PC-3 (cell line): Measurements from ENCODE around the gene KANSL3. TPM values are rescaled to one million over a fixed set of nuclear protein-coding genes. Genes with fewer than 3 reads are reported as not detected.

ENCODE experiments used
- ATAC-seq: fragments of 200-7000 bp; cut with Tn5 transposase; 2 replicates; pipeline ENCODE4 v1.9.1; 2020; ENCODE audit warnings: mild to moderate bottlenecking, moderate library complexity
- BruUV-seq: library from RNA; stranded (reverse); fragments of 400-500 nt; replicated peaks from 2 replicates; lab custom pipeline; 2021; lab: Mats Ljungman, UMichigan
- CTCF ChIA-PET: fragments of 300-600 bp; sonication (Branson Sonifier 250); formaldehyde crosslinking; loops from one replicate; lab custom pipeline; 2022; ENCODE audit warnings: antibody characterized with exemption; lab: Charles Lee
- POLR2A ChIA-PET: fragments of 300-600 bp; sonication (Branson Sonifier 250); formaldehyde crosslinking; loops from one replicate; lab custom pipeline; 2022; ENCODE audit warnings: antibody characterized with exemption; ENCODE audit not compliant: unreplicated experiment; lab: Charles Lee
- DNase-seq: peaks from one replicate; pipeline ENCODE4 v3.0.0-alpha.2; 2015
- H2AFZ ChIP-seq: fragments of 300-600 bp; sonication (generic); 2 replicates; pipeline ENCODE4 v1.6.0; 2016; ENCODE audit warnings: antibody characterized with exemption, low read length
- H3F3A ChIP-seq: fragments of 300-600 bp; sonication (generic); one replicate; pipeline ENCODE4 v1.6.0; 2017; ENCODE audit warnings: antibody characterized with exemption, low read length, control low read depth, mild to moderate bottlenecking; ENCODE audit not compliant: unreplicated experiment
- H3K27ac ChIP-seq: fragments of 300-600 bp; sonication (generic); 2 replicates; pipeline ENCODE4 v1.5.1; 2016; ENCODE audit warnings: mild to moderate bottlenecking, low read length
- H3K27me3 ChIP-seq: fragments of 300-600 bp; sonication (generic); 2 replicates; pipeline ENCODE4 v1.6.1; 2016; ENCODE audit warnings: low read length, mixed read lengths
- H3K36me3 ChIP-seq: fragments of 300-600 bp; sonication (generic); 2 replicates; pipeline ENCODE4 v1.6.1; 2016; ENCODE audit warnings: low read depth, mixed run types, low read length, mixed read lengths
- H3K4me1 ChIP-seq: fragments of 300-600 bp; sonication (generic); 2 replicates; pipeline ENCODE4 v1.5.1; 2016; ENCODE audit warnings: low read length; ENCODE audit not compliant: insufficient read depth
- H3K4me2 ChIP-seq: fragments of 300-600 bp; sonication (generic); 2 replicates; pipeline ENCODE4 v1.6.0; 2016; ENCODE audit warnings: low read length
- H3K4me3 ChIP-seq: fragments of 300-600 bp; sonication (generic); 2 replicates; pipeline ENCODE4 v1.5.1; 2016; ENCODE audit warnings: mild to moderate bottlenecking, low read length, mixed read lengths
- H3K79me2 ChIP-seq: fragments of 300-600 bp; sonication (generic); 2 replicates; pipeline ENCODE4 v1.6.1; 2017; ENCODE audit warnings: low read length, mixed read lengths
- H3K9ac ChIP-seq: fragments of 300-600 bp; sonication (generic); 2 replicates; pipeline ENCODE4 v1.6.0; 2016; ENCODE audit warnings: mild to moderate bottlenecking, low read length
- H3K9me2 ChIP-seq: fragments of 300-600 bp; sonication (generic); replicated peaks from 2 replicates; pipeline ENCODE4 v1.6.1; 2016; ENCODE audit warnings: mixed run types, low read length, mixed read lengths
- H3K9me3 ChIP-seq: fragments of 300-600 bp; sonication (generic); 2 replicates; pipeline ENCODE4 v1.6.1; 2016; ENCODE audit warnings: low read length, mixed read lengths
- H4K20me1 ChIP-seq: fragments of 300-600 bp; sonication (generic); 2 replicates; pipeline ENCODE4 v1.6.1; 2016; ENCODE audit warnings: low read length, mixed read lengths
- EZH2 ChIP-seq: fragments of 300-600 bp; sonication (generic); IDR thresholded peaks from one replicate; pipeline ENCODE4 v1.6.1; 2017; ENCODE audit warnings: antibody characterized with exemption, mild to moderate bottlenecking, low read length; ENCODE audit not compliant: unreplicated experiment
- EZH2phosphoT487 ChIP-seq: fragments of 300-600 bp; sonication (generic); IDR thresholded peaks from 2 replicates; pipeline ENCODE4 v1.6.1; 2018; ENCODE audit warnings: mild to moderate bottlenecking, antibody characterized with exemption, low read length, borderline replicate concordance
- intact Hi-C: fragments of 100-400 bp; cut with micrococcal nuclease; formaldehyde crosslinking; loops from 2 replicates; pipeline ENCODE4 v1.9.0; 2023
- total RNA-seq: library from RNA; depleted of rRNA; stranded (reverse); fragments of >200 nt; gene quantifications from 2 replicates; pipeline ENCODE4 v1.2.3, GENCODE V29; 2014
- TF ChIP-seq, protein P1 (sequence below): fragments of 300-600 bp; sonication (generic); conservative IDR thresholded peaks from 2 replicates; pipeline ENCODE4 v1.5.1; 2017; ENCODE audit warnings: antibody characterized with exemption, low read depth, mild to moderate bottlenecking, low read length

KANSL3 gene
- total RNA-seq, 1 experiment from 2014 or later, result 30.6 TPM

DNA sequence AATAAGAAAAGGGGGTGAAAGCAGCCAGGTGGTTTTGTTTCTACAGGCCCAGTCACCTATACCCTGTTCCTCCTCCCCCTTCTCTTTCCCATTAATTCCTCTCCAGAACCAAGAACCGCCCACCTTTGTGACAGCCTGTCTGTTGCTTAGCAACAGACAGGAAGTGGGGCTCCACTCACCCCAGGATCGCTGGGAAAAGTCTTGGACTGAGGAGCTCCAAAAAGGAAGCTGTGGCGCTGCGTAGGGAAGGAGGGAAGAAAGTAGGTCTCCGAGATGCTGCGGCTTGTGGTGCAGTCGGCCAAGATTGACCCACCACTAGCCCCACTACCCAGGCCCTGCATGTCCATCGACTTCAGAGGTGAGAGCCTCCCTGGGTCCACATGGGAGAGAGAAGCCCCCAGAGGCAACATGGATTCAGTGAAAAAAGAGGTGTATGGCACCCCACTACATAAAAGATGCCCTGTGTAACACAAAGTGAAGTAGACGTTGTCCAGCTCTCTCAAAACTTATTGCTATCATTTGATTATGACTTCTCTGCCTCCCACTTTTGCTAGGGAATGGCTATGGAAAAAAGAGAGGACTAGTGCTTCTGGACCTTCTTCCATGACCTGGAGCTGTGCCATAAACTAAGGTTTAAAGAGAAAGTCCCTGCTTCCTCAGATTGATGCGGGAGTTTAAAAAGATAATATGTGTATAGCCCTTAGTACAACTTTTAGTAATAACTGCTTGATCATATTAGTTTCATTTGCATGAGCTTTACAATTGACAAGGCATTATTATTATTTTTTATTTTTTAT is 4.7 kb upstream of the KANSL3 start, which contains the start of gene FER1L5:
FER1L5 (plus strand) TSS at position 201 of the 797 bp plus-strand sequence; CDS start at position 274, 73 bp downstream.
- no peaks in the 10 kb centered on the region for H3K9me3 ChIP-seq
- no peak within 1 kb of the TSS for H3K4me2 ChIP-seq
- H3K27ac ChIP-seq, result no peak within 1 kb of the TSS
- no peak within 1 kb of the TSS for H3K9ac ChIP-seq
- H3K36me3 ChIP-seq, result no peaks in the 10 kb centered on the region
- no peaks in the 10 kb centered on the region for H3F3A ChIP-seq
- intact Hi-C loops, result no loop called here
- no peak within 1 kb of the TSS for H2AFZ ChIP-seq
- no peaks in the 10 kb centered on the region for H3K27me3 ChIP-seq
- TF ChIP-seq, protein P1, sequence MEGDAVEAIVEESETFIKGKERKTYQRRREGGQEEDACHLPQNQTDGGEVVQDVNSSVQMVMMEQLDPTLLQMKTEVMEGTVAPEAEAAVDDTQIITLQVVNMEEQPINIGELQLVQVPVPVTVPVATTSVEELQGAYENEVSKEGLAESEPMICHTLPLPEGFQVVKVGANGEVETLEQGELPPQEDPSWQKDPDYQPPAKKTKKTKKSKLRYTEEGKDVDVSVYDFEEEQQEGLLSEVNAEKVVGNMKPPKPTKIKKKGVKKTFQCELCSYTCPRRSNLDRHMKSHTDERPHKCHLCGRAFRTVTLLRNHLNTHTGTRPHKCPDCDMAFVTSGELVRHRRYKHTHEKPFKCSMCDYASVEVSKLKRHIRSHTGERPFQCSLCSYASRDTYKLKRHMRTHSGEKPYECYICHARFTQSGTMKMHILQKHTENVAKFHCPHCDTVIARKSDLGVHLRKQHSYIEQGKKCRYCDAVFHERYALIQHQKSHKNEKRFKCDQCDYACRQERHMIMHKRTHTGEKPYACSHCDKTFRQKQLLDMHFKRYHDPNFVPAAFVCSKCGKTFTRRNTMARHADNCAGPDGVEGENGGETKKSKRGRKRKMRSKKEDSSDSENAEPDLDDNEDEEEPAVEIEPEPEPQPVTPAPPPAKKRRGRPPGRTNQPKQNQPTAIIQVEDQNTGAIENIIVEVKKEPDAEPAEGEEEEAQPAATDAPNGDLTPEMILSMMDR, result no peak
- no peak for TF ChIP-seq EZH2
- no peak for TF ChIP-seq EZH2phosphoT487
- H3K79me2 ChIP-seq, result peaks cover under 1% of the 10 kb centered on the region
- H3K9me2 ChIP-seq, result no peaks in the 10 kb centered on the region
- H3K4me3 ChIP-seq, result no peak within 1 kb of the TSS
- no TSS peak for BruUV-seq
- H4K20me1 ChIP-seq, result no peaks in the 10 kb centered on the region
- POLR2A ChIA-PET, result no interaction called here
- no peak for DNase-seq
- no peak for ATAC-seq
- 0 out of 2 replicates have a peak, but pooled peaks cover 5% of the 10 kb centered on the region for H3K4me1 ChIP-seq
- CTCF ChIA-PET, result no interaction called here

DNA sequence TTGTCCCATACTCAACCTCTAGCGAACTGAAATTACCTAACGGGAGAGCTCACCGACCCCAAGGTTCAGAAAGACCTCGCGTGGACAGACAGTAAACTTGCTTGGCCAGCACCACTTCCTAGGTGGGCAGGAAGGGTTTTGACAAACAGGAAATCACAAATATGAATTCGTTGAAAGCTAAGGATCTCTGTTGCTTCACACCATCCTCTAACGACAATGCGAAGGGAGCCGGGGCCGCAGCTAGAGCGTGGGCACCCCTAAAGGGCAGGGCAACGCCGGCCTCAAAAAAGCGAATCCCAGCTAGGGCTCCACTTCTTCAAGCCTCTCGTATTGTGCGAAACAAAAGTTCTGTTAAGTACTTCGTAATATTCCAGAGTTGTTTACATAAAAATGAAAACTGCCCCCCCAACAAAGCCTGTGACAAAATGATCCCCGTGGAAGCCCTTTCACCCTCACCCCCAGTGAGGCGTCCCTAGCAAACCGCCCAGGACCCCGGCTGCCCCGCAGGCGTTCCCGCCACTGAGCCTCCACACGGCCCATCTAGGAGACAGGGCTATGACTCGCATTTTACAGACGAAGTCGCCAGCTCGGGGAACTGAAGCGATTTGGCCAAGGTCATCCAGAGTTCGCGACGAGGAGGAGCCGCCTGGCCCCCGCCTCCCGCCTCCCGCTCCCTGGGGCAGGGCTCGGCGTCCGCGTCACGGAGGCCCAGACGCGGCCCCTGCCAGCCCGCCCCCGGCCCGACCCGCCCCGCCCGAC is 548 bp downstream of the KANSL3 start:
- CTCF ChIA-PET, result no interaction called here

More for the DNA sequence above, 548 bp downstream of the KANSL3 start:
- intact Hi-C loops, result loop anchor here (1.0 to 5.0 kb wide), 3 partner anchors 103 to 165 kb away; partner anchors contain the start of genes CNNM4 and LMAN2L
- peak overlapping the region; percentile 77 for H3K4me3 ChIP-seq
- DNase-seq (peak; percentile 84), ATAC-seq (peak; percentile 85)
- H3K27me3 ChIP-seq, result no peaks in the 10 kb centered on the region
- peak overlapping the region; percentile 77 for H3K27ac ChIP-seq
- H3K9me3 ChIP-seq, result no peaks in the 10 kb centered on the region
- H3K36me3 ChIP-seq, result peaks cover 6% of the 10 kb centered on the region; the same call in 1 of the 2 replicates
- peak overlapping the region; percentile 89 for H3K9ac ChIP-seq
- H3K79me2 ChIP-seq, result peaks cover 50% of the 10 kb centered on the region
- TF ChIP-seq, protein P1, result no peak
- TF ChIP-seq EZH2phosphoT487, result no peak
- TF ChIP-seq EZH2, result no peak
- no peaks in the 10 kb centered on the region for H3F3A ChIP-seq
- peak overlapping the region; percentile 98 for H3K4me2 ChIP-seq
- BruUV-seq, result no TSS peak
- POLR2A ChIA-PET, result interaction anchor here (1.1 kb wide), 1 partner anchor 43 kb away, joined by 6 read pairs; no protein-coding TSS in a partner anchor
- H2AFZ ChIP-seq, result peak overlapping the region; percentile 35; the same call in 1 of the 2 replicates
- peaks cover 22% of the 10 kb centered on the region for H3K4me1 ChIP-seq
- no peaks in the 10 kb centered on the region for H3K9me2 ChIP-seq
- H4K20me1 ChIP-seq, result 0 out of 2 replicates have a peak, but pooled peaks cover 5% of the 10 kb centered on the region
